Activated effector memory CD4-positive, alpha-beta T cell treated with Interleukin-2 at 50 U/mL for 16 hours (primary cell): ENCODE results near the gene OR8H3.
"Not testable (repeated sequence)": the region's sequence is repeated elsewhere in the genome, so short reads cannot be mapped to it uniquely, and the experiment has no call there.

Source experiments
- DNase-seq: peaks from one replicate; pipeline ENCODE4 v3.0.0-alpha.2; 2020

The OR8H3 gene

GRCh38 chr11:56122073-56122472 is at the start of gene OR8H3:
TSS of gene OR8H3 (plus strand) at chr11:56122373. CDS start at chr11:56122373, 0 bp downstream.
- DNase-seq: no peak

- no peak for DNase-seq
Observed at GRCh38 chr11:56089697-56090096, 32.5 kb upstream of the OR8H3 start.

- no peak for DNase-seq
Observed at GRCh38 chr11:56093008-56093407, 29.2 kb upstream of the OR8H3 start, which contains the start of gene OR8I2. TSS of gene OR8I2 (plus strand) at chr11:56093308. CDS start at chr11:56093308, 0 bp downstream.

- no peak for DNase-seq
Observed at GRCh38 chr11:56103210-56103737, 18.9 kb upstream of the OR8H3 start, which contains the start of gene OR8H2. TSS of gene OR8H2 (plus strand) at chr11:56103687. CDS start at chr11:56105043, 1,356 bp downstream.

- DNase-seq: no peak
Observed at GRCh38 chr11:56140151-56140661, 18.0 kb downstream of the OR8H3 start, which contains the start of gene OR8J3. TSS of gene OR8J3 (minus strand) at chr11:56140201. CDS start at chr11:56137718, 2,483 bp downstream.

GRCh38 chr11:56143681-56144080 is 21.5 kb downstream of the OR8H3 start:
- not testable (repeated sequence) for DNase-seq

- DNase-seq: no peak
Observed at GRCh38 chr11:56151376-56151775, 29.2 kb downstream of the OR8H3 start.

GRCh38 chr11:56152333-56152732 is 30.2 kb downstream of the OR8H3 start:
- no peak for DNase-seq

- DNase-seq: no peak
Observed at GRCh38 chr11:56160217-56160616, 38.0 kb downstream of the OR8H3 start, which contains the start of gene OR8K5. TSS of gene OR8K5 (minus strand) at chr11:56160317. CDS start at chr11:56160317, 0 bp downstream.

GRCh38 chr11:56163804-56164203 is 41.6 kb downstream of the OR8H3 start:
- no peak for DNase-seq

- DNase-seq: no peak
Observed at GRCh38 chr11:56172256-56172830, 50.2 kb downstream of the OR8H3 start.
